Neuronal stem cell (in vitro differentiated cells): ENCODE measurements around the gene TRMU.

ENCODE experiments used
- DNase-seq: peaks from one replicate; pipeline ENCODE4 v3.0.0-alpha.2; 2013; ENCODE audit warnings: low spot score
- H2AFZ ChIP-seq: one replicate; pipeline ENCODE4 v1.6.1; 2013; ENCODE audit warnings: mild to moderate bottlenecking, low read length, inconsistent platforms
- H2AK5ac ChIP-seq: 2 replicates; pipeline ENCODE4 v1.6.1; 2013; ENCODE audit warnings: low read depth, mild to moderate bottlenecking, inconsistent platforms, low read length, moderate library complexity, mixed read lengths
- H2BK120ac ChIP-seq: 2 replicates; pipeline ENCODE4 v1.6.1; 2013; ENCODE audit warnings: low read depth, mild to moderate bottlenecking, inconsistent platforms, low read length, moderate library complexity, mixed read lengths
- H2BK12ac ChIP-seq: one replicate; pipeline ENCODE4 v1.6.1; 2013; ENCODE audit warnings: low read length, inconsistent platforms
- H2BK15ac ChIP-seq: 2 replicates; pipeline ENCODE4 v1.6.1; 2013; ENCODE audit warnings: mild to moderate bottlenecking, low read length, inconsistent platforms, mixed read lengths
- H2BK5ac ChIP-seq: one replicate; pipeline ENCODE4 v1.6.1; 2013; ENCODE audit warnings: inconsistent platforms, mild to moderate bottlenecking, low read length, moderate library complexity
- H3K14ac ChIP-seq: one replicate; pipeline ENCODE4 v1.6.1; 2013; ENCODE audit warnings: low read length, inconsistent platforms
- H3K18ac ChIP-seq: 2 replicates; pipeline ENCODE4 v1.6.1; 2013; ENCODE audit warnings: low read length, inconsistent platforms
- H3K23ac ChIP-seq: 2 replicates; pipeline ENCODE4 v1.6.1; 2013; ENCODE audit warnings: low read depth, mild to moderate bottlenecking, mixed read lengths, low read length, inconsistent platforms; ENCODE audit not compliant: poor library complexity
- H3K27ac ChIP-seq: replicated peaks from 3 replicates; pipeline ENCODE4 v1.5.1; 2013; ENCODE audit warnings: low read length, inconsistent platforms
- H3K27me3 ChIP-seq, 3 experiments: 2 replicates each; pipeline ENCODE4 v1.6.1; 2013; ENCODE audit warnings: low read length in 3 of 3, mild to moderate bottlenecking in 2 of 3, inconsistent platforms in 1 of 3, low read depth in 1 of 3, mixed read lengths in 1 of 3, moderate library complexity in 1 of 3; ENCODE audit not compliant: control insufficient read depth in 3 of 3, insufficient read depth in 3 of 3
- H3K36me3 ChIP-seq, 2 donors: replicated peaks in 1 of 2; 2 replicates each; pipeline ENCODE4 v1.6.1; 2013; ENCODE audit warnings: low read length in 2 of 2; ENCODE audit not compliant: control insufficient read depth in 2 of 2, insufficient read depth in 2 of 2
- H3K4ac ChIP-seq: 2 replicates; pipeline ENCODE4 v1.6.1; 2013; ENCODE audit warnings: inconsistent platforms, mild to moderate bottlenecking, low read length, moderate library complexity
- H3K4me1 ChIP-seq, 2 donors: 1 replicate in 1 of 2; 2 replicates in 1 of 2; pipeline ENCODE4 v1.6.1; 2013; ENCODE audit warnings: low read length in 2 of 2, low read depth in 1 of 2; ENCODE audit not compliant: control insufficient read depth in 2 of 2, insufficient read depth in 1 of 2
- H3K4me2 ChIP-seq: one replicate; pipeline ENCODE4 v1.6.1; 2013; ENCODE audit warnings: mild to moderate bottlenecking, low read length, inconsistent platforms; ENCODE audit not compliant: insufficient read depth, poor library complexity, severe bottlenecking
- H3K4me3 ChIP-seq, 2 donors: 2 replicates each; pipeline ENCODE4 v1.5.1; 2013; ENCODE audit warnings: low read length in 2 of 2, mild to moderate bottlenecking in 2 of 2, inconsistent platforms in 1 of 2, moderate library complexity in 1 of 2
- H3K79me1 ChIP-seq: one replicate; pipeline ENCODE4 v1.6.1; 2013; ENCODE audit warnings: low read depth, mild to moderate bottlenecking, inconsistent platforms, low read length, moderate library complexity
- H3K9ac ChIP-seq: one replicate; pipeline ENCODE4 v1.6.1; 2013; ENCODE audit warnings: mild to moderate bottlenecking, low read depth, low read length, inconsistent platforms; ENCODE audit not compliant: poor library complexity
- H3K9me3 ChIP-seq, 2 donors: replicated peaks in 1 of 2; 2 replicates each; pipeline versions ENCODE3 to v1.6.1; 2013; ENCODE audit warnings: low read length in 2 of 2, mild to moderate bottlenecking in 2 of 2, inconsistent platforms in 1 of 2, low read depth in 1 of 2, mixed read lengths in 1 of 2, moderate library complexity in 1 of 2; ENCODE audit not compliant: control insufficient read depth in 2 of 2, insufficient read depth in 1 of 2
- H4K8ac ChIP-seq: one replicate; pipeline ENCODE4 v1.6.1; 2013; ENCODE audit warnings: low read depth, mild to moderate bottlenecking, inconsistent platforms, low read length, moderate library complexity
- H4K91ac ChIP-seq: one replicate; pipeline ENCODE4 v1.6.1; 2013; ENCODE audit warnings: low read length, low read depth, mild to moderate bottlenecking, inconsistent platforms; ENCODE audit not compliant: poor library complexity
- WGBS, 2 donors: extraction: QIAGEN DNeasy Blood & Tissue Kit; methylation state at CpG; one replicate each; pipeline ENCODE4 v1.1.7; 2013; ENCODE audit warnings: missing lambda C conversion rate in 2 of 2, mixed read lengths in 1 of 2; ENCODE audit not compliant: insufficient read length in 2 of 2, insufficient replicate concordance in 1 of 2; ENCODE audit errors: extremely low coverage in 2 of 2; 5-methylcytosine and 5-hydroxymethylcytosine counted together

Gene TRMU

GRCh38 chr22:46354176-46354992 lies 18.9 kb downstream of the TRMU start:
- no peak overlapping the region for H3K4me2 ChIP-seq
- no peaks in the 10 kb centered on the region for H3K9me3 ChIP-seq
- H3K27me3 ChIP-seq = no peaks in the 10 kb centered on the region
- no peak overlapping the region for H3K4ac ChIP-seq
- H3K14ac ChIP-seq = no peak overlapping the region
- H2BK15ac ChIP-seq = no peak overlapping the region
- no peak overlapping the region for H2BK120ac ChIP-seq
- no peak overlapping the region for H3K4me3 ChIP-seq
- no peak overlapping the region for H4K8ac ChIP-seq
- no peak overlapping the region for H3K27ac ChIP-seq
- H2AK5ac ChIP-seq = no peak overlapping the region
- no peak overlapping the region for H2BK5ac ChIP-seq
- no peak overlapping the region for H3K23ac ChIP-seq
- H3K9ac ChIP-seq = no peak overlapping the region
- no CpG with 5 or more reads among the region's 21 CpGs for WGBS, 2 donors
- H3K18ac ChIP-seq = no peak overlapping the region
- H2BK12ac ChIP-seq = no peak overlapping the region
- DNase-seq = no peak
- H4K91ac ChIP-seq = no peak overlapping the region
- H3K36me3 ChIP-seq = peaks cover 46 to 96% of the 10 kb centered on the region in 2 donors
- peaks cover 14% of the 10 kb centered on the region for H3K79me1 ChIP-seq
- no peak overlapping the region for H2AFZ ChIP-seq
- H3K4me1 ChIP-seq = no peaks in the 10 kb centered on the region

GRCh38 chr22:46354993-46355305 lies 19.4 kb downstream of the TRMU start:
- H3K9me3 ChIP-seq = no peaks in the 10 kb centered on the region
- no peak overlapping the region for H4K91ac ChIP-seq
- H3K14ac ChIP-seq = no peak overlapping the region
- WGBS, 2 donors = no CpG with 5 or more reads among the region's 7 CpGs
- no peaks in the 10 kb centered on the region for H3K27me3 ChIP-seq
- no peak overlapping the region for H3K23ac ChIP-seq
- no peak for DNase-seq
- no peak overlapping the region for H3K4ac ChIP-seq
- no peak overlapping the region for H3K18ac ChIP-seq
- H3K79me1 ChIP-seq = peaks cover 14% of the 10 kb centered on the region
- H2BK12ac ChIP-seq = no peak overlapping the region
- peaks cover 47 to 95% of the 10 kb centered on the region in 2 donors for H3K36me3 ChIP-seq
- no peak overlapping the region for H3K27ac ChIP-seq
- H2BK5ac ChIP-seq = no peak overlapping the region
- no peak overlapping the region for H3K9ac ChIP-seq
- no peak overlapping the region for H2BK15ac ChIP-seq
- H3K4me2 ChIP-seq = no peak overlapping the region
- H2BK120ac ChIP-seq = no peak overlapping the region
- no peak overlapping the region for H4K8ac ChIP-seq
- H2AFZ ChIP-seq = no peak overlapping the region
- no peak overlapping the region for H2AK5ac ChIP-seq
- H3K4me1 ChIP-seq = no peaks in the 10 kb centered on the region
- H3K4me3 ChIP-seq = no peak overlapping the region

- peaks cover 4 to 5% of the 10 kb centered on the region in 2 donors for H3K9me3 ChIP-seq
- H3K4ac ChIP-seq = peak overlapping the region; percentile 53
- H3K4me2 ChIP-seq = no peak overlapping the region
- peak overlapping the region; percentile 82 for H4K8ac ChIP-seq
- H2AFZ ChIP-seq = no peak overlapping the region
- peak overlapping the region; percentile 85 for H3K23ac ChIP-seq
- H2BK120ac ChIP-seq = no peak overlapping the region
- peak; percentile 70 for DNase-seq
- H3K18ac ChIP-seq = peak overlapping the region; percentile 80
- H3K36me3 ChIP-seq = peaks cover 46 to 95% of the 10 kb centered on the region in 2 donors
- H3K4me3 ChIP-seq = no peak overlapping the region
- H3K14ac ChIP-seq = peak overlapping the region; percentile 71
- no peaks in the 10 kb centered on the region for H3K4me1 ChIP-seq
- H2BK5ac ChIP-seq = peak overlapping the region; percentile 82
- H3K9ac ChIP-seq = no peak overlapping the region
- H3K27ac ChIP-seq = no peak overlapping the region
- peaks cover 14% of the 10 kb centered on the region for H3K79me1 ChIP-seq
- peak overlapping the region; percentile 88 for H2AK5ac ChIP-seq
- H2BK12ac ChIP-seq = no peak overlapping the region
- no CpG with 5 or more reads among the region's 22 CpGs for WGBS, 2 donors
- H3K27me3 ChIP-seq = no peaks in the 10 kb centered on the region
- no peak overlapping the region for H2BK15ac ChIP-seq
- H4K91ac ChIP-seq = no peak overlapping the region
Observed at GRCh38 chr22:46355369-46355995, 20.0 kb downstream of the TRMU start.

GRCh38 chr22:46355996-46356471 lies 20.5 kb downstream of the TRMU start:
- Histone ChIP-seq H4K91ac (no peak overlapping the region), H2AFZ (no peak overlapping the region), H4K8ac (peak overlapping the region; percentile 92), H3K4ac (peak overlapping the region; percentile 53), H3K4me1 (no peaks in the 10 kb centered on the region), H3K14ac (no peak overlapping the region), H2BK5ac (peak overlapping the region; percentile 82), H3K23ac (peak overlapping the region; percentile 80), H3K9ac (peak overlapping the region; percentile 60), H3K36me3 (peaks cover 41 to 95% of the 10 kb centered on the region in 2 donors), H2BK15ac (peak overlapping the region; percentile 55), H3K4me2 (no peak overlapping the region), H2BK120ac (no peak overlapping the region), H3K27me3 (no peaks in the 10 kb centered on the region), H3K18ac (peak overlapping the region; percentile 38), H3K4me3 (no peak overlapping the region), H2AK5ac (peak overlapping the region; percentile 88), H3K27ac (no peak overlapping the region), H3K79me1 (peaks cover 14% of the 10 kb centered on the region), H2BK12ac (peak overlapping the region; percentile 84), H3K9me3 (peaks cover 6 to 8% of the 10 kb centered on the region in 2 donors)
- DNase-seq = no peak
- no CpG with 5 or more reads among the region's 12 CpGs for WGBS, 2 donors
